A549 (cell line): ENCODE data around the gene PRTG.

Experiments
- CEBPB ChIP-seq, 2 experiments: fragments of >200 bp in 1 of 2; sonication (Bioruptor Twin) in 1 of 2; formaldehyde crosslinking in 1 of 2; IDR thresholded peaks; 2 replicates each; pipeline ENCODE4 v1.6.1; 2012 to 2016
- CHD2 ChIP-seq: fragments of 150-350 bp; IDR thresholded peaks from 2 replicates; pipeline ENCODE4 v1.6.1; 2014; ENCODE audit warnings: low read length; ENCODE audit not compliant: partially characterized antibody
- E2F6 ChIP-seq: IDR thresholded peaks from 2 replicates; pipeline ENCODE4 v1.6.1; 2012; ENCODE audit warnings: low read depth, borderline replicate concordance
- HOXA7 ChIP-seq: fragments of 250-450 bp; sonication (Bioruptor Pico); IDR thresholded peaks from 2 replicates; pipeline ENCODE4 v1.5.0; 2020; ENCODE audit warnings: mild to moderate bottlenecking, moderate library complexity
- JUN ChIP-seq, 2 experiments: fragments of >200 bp; sonication (Bioruptor Twin); formaldehyde crosslinking; IDR thresholded peaks; 2 replicates in 1 of 2; 3 replicates in 1 of 2; pipeline ENCODE4 v1.6.1; 2016 to 2017
- NFE2L2 ChIP-seq: fragments of 150-350 bp; conservative IDR thresholded peaks from 2 replicates; pipeline ENCODE4 v1.6.1; 2014; ENCODE audit warnings: low read length
- POLR2A ChIP-seq: IDR thresholded peaks from 2 replicates; pipeline ENCODE4 v1.6.1; 2012; ENCODE audit warnings: mild to moderate bottlenecking, low read length
- POLR2AphosphoS2 ChIP-seq: conservative IDR thresholded peaks from 2 replicates; pipeline ENCODE4 v1.6.1; 2012; ENCODE audit warnings: low read length, improper control_type of control experiment, inconsistent platforms
- REST ChIP-seq: fragments of 200-600 bp; sonication (generic); IDR thresholded peaks from 2 replicates; pipeline ENCODE4 v1.6.1; 2016; ENCODE audit warnings: antibody characterized with exemption, mild to moderate bottlenecking, moderate library complexity
- TF ChIP-seq, protein P1 (sequence below): fragments of >200 bp; sonication (Bioruptor Twin); formaldehyde crosslinking; IDR thresholded peaks from 3 replicates; pipeline ENCODE4 v1.5.1; 2016

DNA sequence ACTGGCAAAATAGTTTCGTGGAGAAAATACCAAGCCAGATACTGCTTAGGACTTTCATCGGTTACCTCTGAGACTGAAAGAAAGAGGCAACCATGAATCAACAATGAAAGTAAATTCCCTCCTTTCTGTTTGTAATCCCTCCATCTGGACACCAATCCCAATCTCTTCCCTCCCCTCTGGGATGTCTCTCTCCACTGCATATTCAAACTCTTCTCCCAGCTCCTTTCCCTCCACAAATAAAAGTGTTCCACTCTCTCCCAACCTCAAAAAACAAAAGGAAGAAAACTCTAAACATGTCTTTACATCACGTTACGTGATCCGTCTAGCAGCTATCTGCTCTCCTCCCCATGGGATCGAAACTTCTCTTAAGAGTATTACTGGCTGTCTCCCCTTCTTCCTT lies 55.2 kb downstream of the PRTG start:
- TF ChIP-seq POLR2AphosphoS2 (no peak), CHD2 (no peak), POLR2A (no peak), REST (no peak), CEBPB (IDR thresholded peaks at IDR 0.05) (no peak), JUN (IDR thresholded peaks at IDR 0.05) (no peak), HOXA7 (no peak), E2F6 (no peak), NFE2L2 (no peak)
- TF ChIP-seq, protein P1, sequence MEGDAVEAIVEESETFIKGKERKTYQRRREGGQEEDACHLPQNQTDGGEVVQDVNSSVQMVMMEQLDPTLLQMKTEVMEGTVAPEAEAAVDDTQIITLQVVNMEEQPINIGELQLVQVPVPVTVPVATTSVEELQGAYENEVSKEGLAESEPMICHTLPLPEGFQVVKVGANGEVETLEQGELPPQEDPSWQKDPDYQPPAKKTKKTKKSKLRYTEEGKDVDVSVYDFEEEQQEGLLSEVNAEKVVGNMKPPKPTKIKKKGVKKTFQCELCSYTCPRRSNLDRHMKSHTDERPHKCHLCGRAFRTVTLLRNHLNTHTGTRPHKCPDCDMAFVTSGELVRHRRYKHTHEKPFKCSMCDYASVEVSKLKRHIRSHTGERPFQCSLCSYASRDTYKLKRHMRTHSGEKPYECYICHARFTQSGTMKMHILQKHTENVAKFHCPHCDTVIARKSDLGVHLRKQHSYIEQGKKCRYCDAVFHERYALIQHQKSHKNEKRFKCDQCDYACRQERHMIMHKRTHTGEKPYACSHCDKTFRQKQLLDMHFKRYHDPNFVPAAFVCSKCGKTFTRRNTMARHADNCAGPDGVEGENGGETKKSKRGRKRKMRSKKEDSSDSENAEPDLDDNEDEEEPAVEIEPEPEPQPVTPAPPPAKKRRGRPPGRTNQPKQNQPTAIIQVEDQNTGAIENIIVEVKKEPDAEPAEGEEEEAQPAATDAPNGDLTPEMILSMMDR: no peak
